ENCODE measurements around the gene CCPG1.
"Not testable (repeated sequence)": the region's sequence is repeated elsewhere in the genome, so short reads cannot be mapped to it uniquely, and the experiment has no call there.

Gene CCPG1, protein sequence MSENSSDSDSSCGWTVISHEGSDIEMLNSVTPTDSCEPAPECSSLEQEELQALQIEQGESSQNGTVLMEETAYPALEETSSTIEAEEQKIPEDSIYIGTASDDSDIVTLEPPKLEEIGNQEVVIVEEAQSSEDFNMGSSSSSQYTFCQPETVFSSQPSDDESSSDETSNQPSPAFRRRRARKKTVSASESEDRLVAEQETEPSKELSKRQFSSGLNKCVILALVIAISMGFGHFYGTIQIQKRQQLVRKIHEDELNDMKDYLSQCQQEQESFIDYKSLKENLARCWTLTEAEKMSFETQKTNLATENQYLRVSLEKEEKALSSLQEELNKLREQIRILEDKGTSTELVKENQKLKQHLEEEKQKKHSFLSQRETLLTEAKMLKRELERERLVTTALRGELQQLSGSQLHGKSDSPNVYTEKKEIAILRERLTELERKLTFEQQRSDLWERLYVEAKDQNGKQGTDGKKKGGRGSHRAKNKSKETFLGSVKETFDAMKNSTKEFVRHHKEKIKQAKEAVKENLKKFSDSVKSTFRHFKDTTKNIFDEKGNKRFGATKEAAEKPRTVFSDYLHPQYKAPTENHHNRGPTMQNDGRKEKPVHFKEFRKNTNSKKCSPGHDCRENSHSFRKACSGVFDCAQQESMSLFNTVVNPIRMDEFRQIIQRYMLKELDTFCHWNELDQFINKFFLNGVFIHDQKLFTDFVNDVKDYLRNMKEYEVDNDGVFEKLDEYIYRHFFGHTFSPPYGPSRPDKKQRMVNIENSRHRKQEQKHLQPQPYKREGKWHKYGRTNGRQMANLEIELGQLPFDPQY

GRCh38 chr15:55408012-55408928 is at the start of gene CCPG1, which contains the start of gene PIERCE2:
CCPG1 (minus strand) TSS chr15:55408359; CDS start chr15:55389424, 18,935 bp downstream.
PIERCE2 (plus strand) TSS chr15:55408495; CDS start chr15:55408769, 274 bp downstream.
- peak; percentile 94 for DNase-seq

- no peak for DNase-seq
Observed at GRCh38 chr15:55457401-55458022, 49.4 kb upstream of the CCPG1 start.

- not testable (repeated sequence) for DNase-seq
Observed at GRCh38 chr15:55447030-55447394, 38.9 kb upstream of the CCPG1 start.

GRCh38 chr15:55446379-55447029 is 38.3 kb upstream of the CCPG1 start:
- DNase-seq = not testable (repeated sequence)

DNA sequence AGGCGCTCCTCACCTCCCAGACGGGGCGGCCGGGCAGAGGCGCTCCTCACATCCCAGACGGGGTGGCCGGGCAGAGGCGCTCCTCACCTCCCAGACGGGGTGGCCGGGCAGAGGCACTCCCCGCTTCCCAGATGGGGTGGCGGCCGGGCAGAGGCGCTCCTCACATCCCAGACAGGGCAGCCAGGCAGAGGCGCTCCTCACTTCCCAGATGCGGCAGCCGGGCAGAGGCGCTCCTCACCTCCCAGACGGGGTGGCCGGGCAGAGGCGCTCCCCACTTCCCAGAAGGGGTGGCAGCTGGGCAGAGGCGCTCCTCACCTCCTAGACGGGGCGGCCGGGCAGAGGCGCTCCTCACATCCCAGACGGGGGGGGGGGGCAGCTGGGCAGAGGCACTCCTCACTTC is 37.8 kb upstream of the CCPG1 start:
- DNase-seq = not testable (repeated sequence)

DNA sequence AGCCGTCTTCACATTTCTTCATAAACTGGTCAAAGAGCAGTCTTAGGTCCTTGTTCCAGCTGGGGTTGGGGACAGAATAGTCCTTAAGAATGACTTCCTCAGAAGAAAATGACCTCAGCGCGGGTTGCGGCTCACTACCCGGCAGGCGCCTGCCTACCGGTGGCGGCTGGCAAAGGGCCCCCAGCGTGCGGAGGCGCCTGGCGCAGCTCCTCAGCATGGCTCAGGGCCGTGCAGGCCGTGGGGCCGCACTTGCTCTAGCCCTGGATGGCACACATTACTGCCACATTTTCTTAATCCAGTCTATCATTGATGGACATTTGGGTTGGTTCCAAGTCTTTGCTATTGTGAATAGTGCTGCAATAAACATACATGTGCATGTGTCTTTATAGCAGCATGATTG is 35.0 kb upstream of the CCPG1 start:
- not testable (repeated sequence) for DNase-seq

GRCh38 chr15:55434989-55435825 is 27.0 kb upstream of the CCPG1 start:
- DNase-seq = peak; percentile 52

- DNase-seq = no peak
Observed at GRCh38 chr15:55422089-55422488, 13.9 kb upstream of the CCPG1 start.

DNA sequence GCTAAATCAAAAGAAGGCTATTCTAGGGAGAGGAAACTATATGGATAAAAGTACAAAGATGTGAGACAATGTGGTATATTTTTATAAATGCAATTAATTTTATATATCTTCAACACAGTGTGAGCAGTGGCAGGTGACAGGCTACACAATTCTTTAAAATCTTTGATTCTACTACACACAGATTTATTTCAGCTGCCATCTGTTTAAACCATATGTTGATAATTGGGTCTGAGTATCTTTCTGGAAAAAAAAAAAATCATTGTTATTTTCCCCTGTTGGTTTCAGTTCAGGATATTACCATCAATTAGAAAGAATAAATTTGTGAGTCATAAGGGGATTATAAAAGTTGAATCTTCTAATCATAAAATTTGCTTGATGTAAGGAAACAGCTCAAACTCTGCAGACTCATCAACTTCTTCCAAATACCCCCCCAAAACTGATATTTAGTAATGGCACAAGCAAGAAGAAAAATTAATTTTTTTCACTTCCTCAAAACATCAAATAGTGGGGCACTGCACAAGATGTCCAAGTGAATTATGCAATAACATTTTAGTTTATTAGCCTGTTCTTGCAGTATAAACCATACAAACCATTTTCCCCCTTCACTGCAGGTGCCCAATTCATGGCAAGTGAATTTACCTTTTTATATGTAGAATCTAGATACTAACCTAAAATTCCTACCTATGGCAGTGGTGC is 12.2 kb upstream of the CCPG1 start:
- DNase-seq = no peak

GRCh38 chr15:55417678-55418077 is 9.5 kb upstream of the CCPG1 start:
- not testable (repeated sequence) for DNase-seq

DNA sequence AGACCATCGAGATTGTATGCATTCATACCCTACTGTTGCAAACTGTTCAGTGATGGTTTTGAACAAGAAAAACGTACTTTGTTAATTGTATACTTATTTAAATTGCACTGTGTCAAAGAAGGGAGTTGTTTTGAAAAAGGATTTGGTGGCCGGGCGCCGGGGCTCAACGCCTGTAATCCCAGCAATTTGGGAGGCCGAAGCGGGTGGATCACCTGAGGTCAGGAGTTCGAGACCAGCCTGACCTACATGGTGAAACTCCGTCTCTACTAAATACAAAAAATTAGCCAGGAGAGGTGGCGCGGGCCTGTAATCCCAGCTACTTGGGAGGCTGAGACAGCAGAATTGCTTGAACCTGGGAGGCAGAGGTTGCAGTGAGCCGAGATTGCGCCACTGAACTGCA is 817 bp upstream of the CCPG1 start:
- DNase-seq = not testable (repeated sequence)

- no peak for DNase-seq
Observed at GRCh38 chr15:55407498-55408011, 604 bp downstream of the CCPG1 start.

GRCh38 chr15:55403531-55403930 is 4.6 kb downstream of the CCPG1 start:
- peak; percentile 35 for DNase-seq

GRCh38 chr15:55402707-55403106 is 5.5 kb downstream of the CCPG1 start:
- peak; percentile 6 for DNase-seq

DNA sequence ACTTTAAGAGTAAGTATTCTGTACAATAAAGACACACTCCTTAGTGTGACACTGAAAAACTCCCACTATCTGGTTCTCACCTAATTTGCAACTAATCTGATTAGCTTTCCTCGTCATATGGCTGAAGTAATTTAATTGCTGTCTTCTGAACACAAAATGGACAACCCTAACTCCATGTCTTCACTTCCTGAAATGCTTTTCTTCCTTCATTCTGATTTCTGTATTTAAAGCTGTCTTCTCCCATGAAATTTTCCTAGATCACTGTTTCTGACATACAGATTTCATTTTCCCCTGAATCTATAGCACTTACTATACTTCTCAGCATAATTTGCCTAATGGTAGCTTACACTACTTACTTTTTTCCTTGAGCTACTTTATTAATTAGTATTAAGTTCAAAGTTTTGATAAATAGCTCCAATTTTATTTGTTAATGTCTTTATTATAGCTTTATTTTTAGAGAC is 6.3 kb downstream of the CCPG1 start:
- no peak for DNase-seq

- DNase-seq = not testable (repeated sequence)
Observed at GRCh38 chr15:55400050-55400449, 8.1 kb downstream of the CCPG1 start.

DNA sequence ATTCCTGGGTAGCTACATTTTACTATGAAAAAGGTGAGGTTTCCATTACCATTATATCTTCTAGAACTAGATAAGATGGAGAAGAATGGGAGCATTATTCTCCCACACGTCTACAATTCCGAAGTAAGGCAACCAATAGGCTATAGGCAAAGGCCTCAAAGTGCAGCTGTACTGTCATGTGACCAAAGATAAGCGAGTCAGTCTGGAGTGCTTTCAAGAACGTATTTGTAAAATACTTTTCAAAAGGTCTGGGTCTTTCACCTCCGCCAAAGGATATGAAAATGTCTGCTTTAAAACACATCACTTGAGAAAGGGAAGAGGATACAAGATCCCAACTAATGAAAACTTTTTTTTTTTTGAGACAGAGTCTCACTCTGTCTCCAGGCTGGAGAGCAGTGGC is 9.9 kb downstream of the CCPG1 start:
- DNase-seq = no peak

- DNase-seq = no peak
Observed at GRCh38 chr15:55394694-55395093, 13.5 kb downstream of the CCPG1 start.

GRCh38 chr15:55389264-55389607 is 18.9 kb downstream of the CCPG1 start:
- peak; percentile 37 for DNase-seq

DNA sequence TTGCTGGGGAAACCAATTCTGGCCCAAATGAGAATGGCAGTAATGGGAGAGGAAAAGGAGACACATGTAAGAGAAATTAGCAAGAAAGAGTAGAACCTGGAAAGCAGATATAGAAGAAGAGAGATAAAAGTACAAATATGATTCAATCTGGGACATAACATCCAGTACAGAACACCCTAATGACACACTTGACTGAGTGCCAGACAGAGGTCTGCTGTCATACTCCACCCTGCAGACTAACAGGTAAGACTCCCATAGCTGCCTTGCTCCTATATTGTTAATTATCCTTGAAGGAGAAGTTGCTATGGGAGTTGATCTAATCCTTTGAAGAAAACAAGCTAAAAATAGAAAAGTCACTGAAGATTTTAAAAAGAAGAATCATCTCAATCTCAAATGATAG is 21.1 kb downstream of the CCPG1 start:
- no peak for DNase-seq
